Motor neuron (in vitro differentiated cells): ENCODE data around the gene CRADD. TPM values are rescaled to one million over a fixed set of nuclear protein-coding genes. Genes with fewer than 3 reads are reported as not detected.
A peak's percentile ranks its signal among the peaks of the same experiment; 100 is the strongest.
"Not testable (repeated sequence)": the region's sequence is repeated elsewhere in the genome, so short reads cannot be mapped to it uniquely, and the experiment has no call there.

ENCODE experiments used
- ATAC-seq, 8 experiments: fragments of 200-7000 bp; cut with Tn5 transposase; replicated peaks in 6 of 8; 2 replicates each; pipeline ENCODE4 v1.8.0; 2021; ENCODE audit warnings: mild to moderate bottlenecking in 8 of 8, moderate library complexity in 8 of 8
- H3K27ac ChIP-seq, 2 donors: fragments of 250-450 bp; sonication (Bioruptor Pico); 2 replicates each; pipeline ENCODE4 v1.9.0; 2021; ENCODE audit warnings: antibody characterized with exemption in 2 of 2, mild to moderate bottlenecking in 2 of 2, moderate library complexity in 1 of 2
- H3K4me1 ChIP-seq, 2 donors: fragments of 250-450 bp; sonication (Bioruptor Pico); replicated peaks in 1 of 2; 2 replicates each; pipeline ENCODE4 v1.6.1; 2021; ENCODE audit warnings: antibody characterized with exemption in 2 of 2, mild to moderate bottlenecking in 2 of 2, moderate library complexity in 1 of 2
- H3K4me3 ChIP-seq, 5 donors: fragments of 250-450 bp; sonication (Bioruptor Pico); 2 replicates each; pipeline ENCODE4 v1.9.0; 2021; ENCODE audit warnings: antibody characterized with exemption in 5 of 5, mild to moderate bottlenecking in 5 of 5, moderate library complexity in 4 of 5
- WGBS, 10 experiments: fragments of 450-650 bp; shearing (Covaris generic); methylation state at CpG; one replicate each; pipeline ENCODE4 v1.0.0; 2022; 5-methylcytosine and 5-hydroxymethylcytosine counted together
- in situ Hi-C, 9 experiments: fragments of 400-800 bp; cut with MboI; loops; one replicate each; pipeline ENCODE4 v1.15.0; 2021; ENCODE audit warnings: low sequenced_read_pairs in 9 of 9, low pct_unique_long_range_greater_than_20kb in 2 of 9; ENCODE audit not compliant: unreplicated experiment in 9 of 9
- total RNA-seq, 8 experiments: library from RNA; unstranded; fragments of 300-600 nt; gene quantifications; 2 replicates each; pipeline versions ENCODE4 v1.2.3 to v1.2.4, GENCODE V29; 2022

Gene CRADD
- total RNA-seq, 8 experiments from 2014 or later = 8.0 to 21.3 (median 10.4) TPM

DNA sequence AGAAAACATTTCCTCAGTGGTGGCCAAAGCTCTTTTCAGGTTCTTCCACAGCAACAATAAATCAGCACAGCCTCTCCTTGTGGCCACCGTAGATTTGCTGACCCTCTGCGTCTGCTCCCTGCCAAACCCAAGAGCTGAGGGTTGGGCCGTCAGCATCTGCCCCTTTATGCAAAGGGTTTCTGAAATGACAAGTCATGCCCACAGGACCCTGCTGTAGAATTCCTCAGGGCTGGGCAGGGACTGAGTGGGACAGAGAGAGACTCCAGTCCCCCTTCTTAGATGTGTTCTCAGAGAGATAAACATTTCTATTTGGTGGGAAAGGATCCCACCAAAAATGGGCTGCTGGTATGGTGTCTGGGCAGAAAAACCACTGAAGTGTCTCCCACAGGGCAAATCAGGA is 238.2 kb downstream of the CRADD start:
- WGBS, 10 experiments = 72 to 100% (median 82%) methylated on average over 1 to 3 of the region's 3 CpGs; no CpG with 5 or more reads in 6 of the 10 experiments
- no peak overlapping the region for H3K4me3 ChIP-seq
- H3K27ac ChIP-seq = no peak overlapping the region
- H3K4me1 ChIP-seq = no peaks in the 10 kb centered on the region
- in situ Hi-C loops = no loop called here
- ATAC-seq = no peak

DNA sequence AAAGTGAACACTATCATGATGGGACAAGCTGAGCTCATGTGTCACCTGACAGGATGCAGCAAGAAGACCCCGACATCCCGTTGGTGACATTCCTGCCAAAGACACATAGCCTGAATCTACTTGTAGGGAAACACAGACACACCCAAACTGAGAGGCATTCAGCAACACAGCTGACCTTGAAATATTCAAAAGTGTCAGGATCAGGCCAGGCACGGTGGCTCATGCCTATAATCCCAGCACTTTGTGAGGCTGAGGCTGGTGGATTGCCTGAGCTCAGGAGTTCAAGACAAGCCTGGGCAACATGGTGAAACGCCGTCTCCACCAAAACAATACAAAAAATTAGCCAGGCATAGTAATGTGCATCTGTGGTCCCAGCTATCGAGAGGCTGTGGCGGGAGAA is 239.2 kb downstream of the CRADD start:
- H3K4me1 ChIP-seq = no peaks in the 10 kb centered on the region
- WGBS, 10 experiments = 29 to 86% (median 62%) methylated on average over 3 to 5 of the region's 7 CpGs; no CpG with 5 or more reads in 4 of the 10 experiments
- no peak overlapping the region for H3K4me3 ChIP-seq
- in situ Hi-C loops = no loop called here
- peak in 2 of 8 experiments; percentile 38 to 53 for ATAC-seq
- H3K27ac ChIP-seq = no peak overlapping the region

DNA sequence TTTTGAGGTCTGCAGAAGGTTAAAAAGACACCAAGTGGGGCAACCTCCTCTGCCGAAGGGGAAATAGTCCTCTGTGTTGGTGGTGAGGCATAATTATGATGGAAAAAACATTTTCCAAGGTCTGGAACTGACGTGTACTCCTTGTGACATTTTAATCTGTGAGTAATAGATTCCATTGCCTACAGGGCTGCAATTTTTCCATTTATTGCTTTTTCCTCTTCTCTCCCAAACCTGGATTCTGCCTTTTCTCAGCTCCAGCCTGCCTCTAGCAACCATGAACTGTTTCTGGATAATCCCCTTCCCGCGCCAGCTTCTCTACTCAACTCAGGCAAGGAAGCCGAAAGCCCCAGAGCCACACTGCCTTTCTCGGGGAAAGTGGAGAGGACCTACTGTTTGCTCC is 241.1 kb downstream of the CRADD start:
- 20 to 100% (median 72%) methylated on average over 1 to 6 of the region's 6 CpGs; no CpG with 5 or more reads in 1 of the 10 experiments for WGBS, 10 experiments
- H3K27ac ChIP-seq = no peak overlapping the region
- no peak overlapping the region for H3K4me3 ChIP-seq
- peak in 2 of 8 experiments; percentile 63 for ATAC-seq
- in situ Hi-C loops = no loop called here
- H3K4me1 ChIP-seq = no peaks in the 10 kb centered on the region

DNA sequence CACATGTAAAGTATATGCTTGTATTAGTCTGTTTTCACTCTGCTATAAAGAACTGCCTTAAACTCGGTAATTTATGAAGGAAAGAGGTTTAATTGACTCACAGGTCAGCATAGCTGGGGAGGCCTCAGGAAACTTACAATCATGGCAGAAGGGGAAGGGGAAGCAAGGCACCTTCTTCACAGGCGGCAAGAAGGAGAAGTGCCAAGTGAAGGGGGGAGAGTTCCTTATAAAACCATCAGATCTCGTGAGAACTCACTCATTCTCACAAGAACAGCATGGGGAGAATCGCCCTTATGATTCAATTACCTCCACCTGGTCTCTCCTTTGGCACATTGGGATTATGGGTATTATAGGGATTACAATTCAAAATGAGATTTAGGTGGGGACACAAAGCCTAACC is 241.7 kb downstream of the CRADD start:
- in situ Hi-C loops = no loop called here
- Histone ChIP-seq H3K27ac (no peak overlapping the region), H3K4me3 (no peak overlapping the region), H3K4me1 (no peaks in the 10 kb centered on the region)
- ATAC-seq = no peak
- 55 to 96% (median 82%) methylated on average over 1 to 4 of the region's 4 CpGs; no CpG with 5 or more reads in 2 of the 10 experiments for WGBS, 10 experiments

DNA sequence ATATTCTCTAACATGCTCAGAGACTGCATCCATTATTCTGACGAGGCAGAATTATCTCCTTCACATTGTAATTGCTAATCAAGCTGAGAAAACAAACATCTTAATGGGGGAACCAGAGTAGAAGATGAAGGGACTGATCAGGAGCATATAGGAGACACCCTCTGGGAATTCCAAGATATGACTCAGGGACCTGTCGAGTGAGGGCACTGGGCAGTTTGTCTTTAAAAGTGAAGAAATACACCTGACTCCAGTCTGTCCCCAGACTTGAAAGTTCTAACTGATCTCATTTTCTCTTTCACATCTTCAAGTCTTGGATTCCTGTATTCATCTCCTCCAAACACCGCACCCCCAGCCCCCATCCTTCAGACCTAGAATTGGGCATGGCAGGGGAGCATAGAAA is 244.3 kb downstream of the CRADD start:
- Histone ChIP-seq H3K4me3 (no peak overlapping the region), H3K4me1 (no peaks in the 10 kb centered on the region), H3K27ac (no peak overlapping the region)
- in situ Hi-C loops = no loop called here
- 0 to 94% (median 85%) methylated on average over 1 to 3 of the region's 3 CpGs; no CpG with 5 or more reads in 1 of the 10 experiments for WGBS, 10 experiments
- no peak for ATAC-seq

DNA sequence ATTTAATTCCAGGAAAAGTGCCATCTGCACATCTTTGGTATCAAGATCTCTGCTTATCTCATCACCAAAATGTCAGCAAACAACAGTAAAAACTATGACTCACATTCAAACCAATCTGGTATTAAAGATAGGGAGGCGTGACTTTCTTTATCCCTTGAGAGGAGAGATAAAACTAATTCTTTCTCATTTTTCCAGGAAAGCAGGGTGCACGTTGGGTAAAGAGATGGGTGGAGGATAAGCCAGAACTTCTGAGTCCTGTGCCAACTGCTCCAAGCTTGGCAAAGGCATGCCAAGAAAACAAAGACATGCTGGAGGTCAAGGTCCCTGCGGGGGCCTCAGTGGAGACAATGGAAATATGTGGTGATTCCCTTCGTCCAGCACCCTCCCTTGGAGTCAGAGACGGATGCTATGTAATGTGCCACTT is 245.4 kb downstream of the CRADD start:
- no peak overlapping the region for H3K4me3 ChIP-seq
- in situ Hi-C loops = no loop called here
- WGBS, 10 experiments = 37 to 100% (median 60%) methylated on average over 1 to 4 of the region's 5 CpGs; no CpG with 5 or more reads in 3 of the 10 experiments
- no peak overlapping the region for H3K27ac ChIP-seq
- ATAC-seq = no peak
- H3K4me1 ChIP-seq = no peaks in the 10 kb centered on the region

DNA sequence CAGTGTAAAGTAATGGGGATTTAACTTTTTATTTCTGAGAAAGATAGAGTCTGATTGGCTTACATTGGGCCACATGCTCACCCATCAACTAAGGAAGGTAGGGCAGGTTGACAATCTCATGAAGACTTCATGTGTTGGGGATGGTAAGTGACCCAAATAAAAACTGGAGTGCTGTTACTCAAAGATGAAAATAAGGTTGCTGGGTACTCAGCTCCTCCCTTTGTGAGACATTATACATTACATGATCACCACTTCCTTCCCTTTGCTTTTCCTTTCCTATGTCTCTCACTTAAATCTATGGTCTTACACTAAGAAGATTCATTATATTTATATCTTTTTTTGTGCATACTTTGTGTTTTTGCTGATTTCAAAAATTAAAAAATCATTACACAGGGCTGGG is 247.2 kb downstream of the CRADD start:
- in situ Hi-C loops = no loop called here
- H3K4me3 ChIP-seq = no peak overlapping the region
- H3K27ac ChIP-seq = no peak overlapping the region
- ATAC-seq = no peak
- no peaks in the 10 kb centered on the region for H3K4me1 ChIP-seq

DNA sequence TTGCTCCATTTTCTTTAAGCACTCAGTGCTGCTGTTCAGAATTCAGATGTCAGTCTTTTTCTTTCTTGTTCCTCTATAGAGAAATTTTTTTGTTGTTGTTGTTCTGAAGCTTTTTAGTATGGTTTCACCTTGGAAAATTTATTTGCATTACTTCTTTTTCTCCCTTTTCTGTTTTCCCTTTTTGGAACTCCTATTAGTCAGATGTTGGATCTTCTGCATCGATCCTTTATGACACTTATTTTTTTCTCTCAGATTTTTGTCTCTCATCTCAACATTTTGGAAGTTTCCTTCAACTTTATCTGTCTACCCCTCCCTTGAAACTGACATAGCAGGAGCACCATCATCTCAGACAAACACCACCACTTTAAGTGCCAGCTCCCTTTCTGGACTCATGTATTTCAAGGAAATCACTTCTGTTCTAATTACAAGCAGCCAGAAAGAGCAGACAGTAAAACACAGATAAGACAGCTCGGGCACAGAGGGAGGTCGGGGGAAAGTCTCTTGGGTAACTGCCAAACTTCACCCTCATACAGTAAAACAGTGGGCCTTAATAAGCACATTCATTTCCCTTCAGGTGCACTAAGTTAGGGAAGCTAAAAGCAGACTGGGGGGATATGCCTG is 248.5 kb downstream of the CRADD start:
- WGBS, 10 experiments = 27 to 100% (median 68%) methylated on average over 1 to 3 of the region's 3 CpGs
- Histone ChIP-seq H3K27ac (no peak overlapping the region), H3K4me3 (no peak overlapping the region), H3K4me1 (no peaks in the 10 kb centered on the region)
- ATAC-seq = no peak
- in situ Hi-C loops = no loop called here

DNA sequence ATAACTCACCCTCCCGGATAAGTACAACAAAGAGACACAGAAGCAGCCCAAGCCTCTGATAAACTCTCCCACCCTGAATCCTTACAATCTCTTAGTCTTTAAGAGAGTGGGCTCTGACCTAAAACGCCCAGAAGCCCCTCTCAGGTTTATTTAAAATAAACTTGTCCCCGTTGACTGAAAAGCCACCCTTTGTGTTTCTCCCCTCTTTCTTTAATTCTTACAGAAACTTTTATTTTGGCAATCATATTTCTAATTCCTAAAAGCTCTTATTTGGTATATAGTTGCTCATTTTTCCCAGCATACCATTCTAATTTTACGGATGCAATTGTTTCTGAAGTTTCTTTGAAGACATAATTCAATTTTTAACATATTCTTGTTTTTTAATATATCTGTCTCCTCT is 249.1 kb downstream of the CRADD start:
- Histone ChIP-seq H3K4me3 (no peak overlapping the region), H3K27ac (no peak overlapping the region), H3K4me1 (no peaks in the 10 kb centered on the region)
- 43 to 100% (median 69%) methylated on average over 1 to 4 of the region's 4 CpGs for WGBS, 10 experiments
- in situ Hi-C loops = no loop called here
- ATAC-seq = no peak

DNA sequence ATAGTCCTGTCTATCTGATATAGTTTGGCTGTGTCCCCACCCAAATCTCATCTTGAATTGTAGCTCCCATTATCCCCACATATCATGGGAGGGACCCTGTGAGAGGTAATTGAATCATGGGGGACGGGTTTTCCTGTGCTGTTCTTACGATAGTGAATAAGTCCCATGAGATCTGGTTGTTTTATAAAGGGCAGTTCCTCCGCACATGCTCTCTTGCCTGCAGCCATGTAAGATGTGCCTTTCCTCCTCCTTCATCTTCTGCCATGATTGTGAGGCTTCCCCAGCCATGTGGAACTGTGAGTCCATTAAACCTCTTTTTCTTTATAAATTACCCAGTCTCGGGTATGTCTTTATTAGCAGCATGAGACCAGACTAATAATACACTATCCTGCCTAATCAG is 251.9 kb downstream of the CRADD start:
- 33 to 100% (median 84%) methylated on average over 1 to 4 of the region's 4 CpGs; no CpG with 5 or more reads in 4 of the 10 experiments for WGBS, 10 experiments
- ATAC-seq, H3K27ac ChIP-seq, H3K4me1 ChIP-seq, H3K4me3 ChIP-seq, in situ Hi-C loops: not testable (repeated sequence)

DNA sequence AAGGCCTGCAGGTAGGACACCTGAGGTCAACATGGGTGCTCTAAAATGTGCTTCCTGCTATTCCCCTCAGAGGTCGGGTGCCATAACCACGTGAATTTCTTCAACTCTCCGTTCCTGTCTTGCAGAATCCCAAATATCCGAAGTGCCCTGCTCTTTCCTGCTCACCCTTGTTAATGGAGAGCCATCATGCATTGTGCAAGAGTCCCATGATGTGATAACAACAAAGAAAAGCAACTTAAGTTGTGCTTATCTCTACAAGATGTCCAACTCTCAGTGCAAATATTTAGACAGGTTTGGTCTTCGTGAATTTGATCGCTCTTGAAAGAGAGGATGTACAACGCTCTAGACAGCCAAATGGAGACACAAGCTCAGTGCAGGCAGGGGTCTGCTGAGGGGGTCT is 260.6 kb downstream of the CRADD start:
- WGBS, 10 experiments = 39 to 100% (median 90%) methylated on average over 1 to 6 of the region's 7 CpGs; no CpG with 5 or more reads in 2 of the 10 experiments
- ATAC-seq = no peak
- Histone ChIP-seq H3K27ac (no peak overlapping the region), H3K4me1 (no peaks in the 10 kb centered on the region), H3K4me3 (no peak overlapping the region)
- in situ Hi-C loops = no loop called here

DNA sequence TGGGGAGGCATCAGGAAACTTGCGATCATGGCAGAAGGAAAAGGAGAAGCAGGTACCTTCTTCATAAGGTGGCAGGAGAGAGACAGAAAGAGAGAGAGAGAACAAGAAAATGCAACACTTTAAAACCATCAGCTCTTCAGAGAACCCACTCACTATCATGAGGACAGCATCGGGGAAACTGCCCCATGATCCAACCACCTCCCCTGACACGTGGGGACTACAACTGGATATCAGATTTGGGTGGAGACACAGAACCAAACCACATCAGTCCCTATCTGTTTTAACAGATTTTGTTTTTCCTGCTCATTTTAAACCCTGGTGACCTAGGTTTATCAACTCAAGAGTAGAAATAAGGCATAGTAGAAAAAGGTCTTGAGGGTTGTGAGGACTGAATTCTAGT is 261.1 kb downstream of the CRADD start:
- 50 to 100% (median 94%) methylated on average over 1 to 3 of the region's 3 CpGs; no CpG with 5 or more reads in 4 of the 10 experiments for WGBS, 10 experiments
- in situ Hi-C loops = no loop called here
- H3K4me3 ChIP-seq = no peak overlapping the region
- H3K4me1 ChIP-seq = no peaks in the 10 kb centered on the region
- no peak for ATAC-seq
- no peak overlapping the region for H3K27ac ChIP-seq

DNA sequence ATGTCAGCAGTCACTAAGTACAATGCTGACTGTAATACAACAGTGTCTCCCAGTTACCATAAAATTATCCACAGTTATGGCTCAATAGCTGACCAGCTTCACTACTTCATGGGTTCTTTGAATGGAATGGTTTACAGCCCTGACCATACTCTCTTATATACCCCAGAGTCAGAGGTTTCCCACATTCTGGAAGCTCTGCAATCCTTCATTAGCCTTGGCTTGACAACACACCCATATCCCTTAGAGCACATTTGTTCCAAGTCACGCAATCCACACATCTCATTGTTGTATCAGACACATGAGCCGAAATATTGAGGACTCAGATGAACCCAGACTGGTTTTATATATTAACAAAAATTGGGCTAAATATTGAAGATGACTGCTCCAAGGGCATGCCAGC is 261.8 kb downstream of the CRADD start:
- H3K4me3 ChIP-seq = no peak overlapping the region
- H3K4me1 ChIP-seq = no peaks in the 10 kb centered on the region
- H3K27ac ChIP-seq = no peak overlapping the region
- no peak for ATAC-seq
- in situ Hi-C loops = no loop called here
- WGBS, 10 experiments = 17 to 100% (median 78%) methylated on average over 1 to 2 of the region's 2 CpGs; no CpG with 5 or more reads in 4 of the 10 experiments

DNA sequence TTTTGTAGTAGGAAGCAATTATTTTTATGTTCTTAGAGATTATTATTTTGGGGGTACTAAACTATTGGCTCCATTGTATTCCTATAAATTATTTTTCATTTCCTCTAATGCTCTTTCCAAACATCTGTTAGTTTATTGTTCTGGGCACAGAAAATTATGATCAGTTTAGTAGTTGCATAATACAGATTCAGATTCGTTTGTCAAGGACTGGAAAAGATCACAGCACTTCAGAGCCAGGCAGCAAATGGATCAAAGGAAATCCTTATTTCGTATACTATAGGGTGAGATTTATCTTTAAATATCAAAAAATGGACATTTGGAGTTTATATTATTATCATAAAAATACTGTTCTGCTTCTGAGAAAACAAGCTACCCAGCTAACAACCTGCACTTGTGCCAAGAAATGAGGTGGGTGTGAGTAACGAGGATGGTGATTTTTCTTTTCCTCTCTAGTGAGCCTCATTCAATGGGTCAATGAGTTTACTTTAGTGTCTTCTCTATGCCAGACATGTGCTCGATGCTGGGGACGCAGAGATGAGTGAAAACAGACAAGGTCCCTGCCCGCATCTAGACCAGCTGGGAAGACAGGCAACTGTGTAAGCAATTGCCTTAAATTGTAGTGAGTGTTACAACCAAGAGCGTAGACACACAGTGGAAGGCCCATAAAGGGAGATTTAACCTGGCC is 262.6 kb downstream of the CRADD start:
- H3K4me1 ChIP-seq = no peaks in the 10 kb centered on the region
- in situ Hi-C loops = no loop called here
- H3K27ac ChIP-seq = no peak overlapping the region
- H3K4me3 ChIP-seq = no peak overlapping the region
- WGBS, 10 experiments = 0 to 84% (median 65%) methylated on average over 1 to 6 of the region's 7 CpGs
- no peak for ATAC-seq
